OCI-M2 (cell line): ENCODE results near the gene ZNF335.
"Not testable (repeated sequence)": the region's sequence is repeated elsewhere in the genome, so short reads cannot be mapped to it uniquely, and the experiment has no call there.

Experiments used
- DNase-seq: peaks from one replicate; lab custom pipeline; 2025; ENCODE audit not compliant: unreplicated experiment; lab: John Stamatoyannopoulos, UW

ZNF335 gene

GRCh38 chr20:46004187-46004586, 32.2 kb upstream of the ZNF335 start:
- no peak for DNase-seq

- DNase-seq: no peak
Observed at GRCh38 chr20:46002008-46002407, 30.0 kb upstream of the ZNF335 start.

- DNase-seq: no peak
Observed at GRCh38 chr20:46001498-46001897, 29.5 kb upstream of the ZNF335 start.

DNA sequence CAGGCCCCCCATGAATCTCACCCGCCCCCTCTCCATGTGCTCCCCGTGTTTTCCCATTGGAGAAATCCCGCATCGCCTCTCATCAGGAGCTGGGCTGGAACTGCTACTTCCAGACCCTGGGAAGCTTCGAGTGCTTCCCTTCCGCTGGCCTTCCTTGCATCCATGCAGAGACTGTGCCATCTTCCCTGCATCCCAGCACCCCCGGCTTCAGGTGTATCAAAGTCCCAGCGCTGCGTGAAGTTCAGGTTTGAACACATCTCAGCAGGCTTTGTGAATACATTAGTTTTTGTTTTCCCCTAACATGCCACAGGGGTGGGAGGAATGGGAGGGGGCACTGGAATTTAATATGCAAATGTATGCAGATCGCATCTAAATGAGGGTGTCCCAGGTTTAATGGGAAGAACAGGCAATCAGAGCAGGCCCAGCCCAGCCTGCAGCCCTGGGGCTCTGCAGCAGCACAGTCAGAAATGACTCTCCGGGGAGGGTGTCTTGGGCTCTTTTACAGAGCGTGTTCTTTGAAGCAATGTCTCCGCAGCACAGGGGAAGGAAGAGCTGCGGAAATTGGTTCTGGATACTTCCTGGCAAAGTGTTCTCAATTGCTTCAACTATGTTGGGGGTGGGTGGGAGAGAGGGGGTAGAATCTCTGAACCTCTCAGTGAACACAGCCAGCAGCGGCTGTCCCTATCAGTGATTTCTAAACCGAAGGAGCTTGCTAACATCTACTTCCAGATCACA, 28.4 kb upstream of the ZNF335 start:
- no peak for DNase-seq

DNA sequence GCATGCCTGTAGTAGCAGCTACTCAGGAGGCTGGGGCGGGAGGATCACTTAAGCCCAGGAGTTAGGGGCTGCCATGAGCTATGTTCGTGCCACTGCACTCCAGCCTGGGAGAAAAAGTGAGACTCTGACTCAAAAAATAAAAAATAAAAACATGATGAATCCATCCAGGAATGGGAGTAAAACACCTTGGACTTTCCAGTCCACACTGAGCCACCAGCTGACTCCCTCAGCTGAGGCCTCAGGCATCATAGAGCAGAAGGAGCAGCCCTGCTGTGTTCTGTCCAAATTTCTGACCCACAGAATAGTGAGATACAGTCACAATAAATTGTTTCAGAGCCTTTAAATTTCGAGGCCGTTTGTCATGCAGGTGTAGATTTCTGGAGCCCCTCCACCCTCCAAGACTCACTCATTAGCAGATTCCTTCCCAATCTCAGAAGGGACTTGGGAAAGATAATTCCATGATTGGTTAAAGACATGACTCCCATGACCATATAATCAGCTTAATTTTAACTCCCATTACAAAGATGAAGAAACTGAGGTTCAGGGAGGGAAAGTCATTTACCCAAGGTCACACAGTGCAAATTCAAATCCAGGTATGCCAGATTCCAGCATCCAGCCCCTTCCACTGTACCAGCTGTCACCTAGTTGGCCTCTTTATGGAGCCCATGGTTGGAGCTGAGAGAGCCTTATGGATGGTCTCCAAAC, 27.7 kb upstream of the ZNF335 start:
- no peak for DNase-seq

GRCh38 chr20:45998761-45999160, 26.8 kb upstream of the ZNF335 start:
- DNase-seq: no peak

GRCh38 chr20:45998337-45998736, 26.3 kb upstream of the ZNF335 start:
- DNase-seq: no peak

- DNase-seq: no peak
Observed at GRCh38 chr20:45997187-45997586, 25.2 kb upstream of the ZNF335 start.

- not testable (repeated sequence) for DNase-seq
Observed at GRCh38 chr20:45995495-45996097, 23.6 kb upstream of the ZNF335 start.

DNA sequence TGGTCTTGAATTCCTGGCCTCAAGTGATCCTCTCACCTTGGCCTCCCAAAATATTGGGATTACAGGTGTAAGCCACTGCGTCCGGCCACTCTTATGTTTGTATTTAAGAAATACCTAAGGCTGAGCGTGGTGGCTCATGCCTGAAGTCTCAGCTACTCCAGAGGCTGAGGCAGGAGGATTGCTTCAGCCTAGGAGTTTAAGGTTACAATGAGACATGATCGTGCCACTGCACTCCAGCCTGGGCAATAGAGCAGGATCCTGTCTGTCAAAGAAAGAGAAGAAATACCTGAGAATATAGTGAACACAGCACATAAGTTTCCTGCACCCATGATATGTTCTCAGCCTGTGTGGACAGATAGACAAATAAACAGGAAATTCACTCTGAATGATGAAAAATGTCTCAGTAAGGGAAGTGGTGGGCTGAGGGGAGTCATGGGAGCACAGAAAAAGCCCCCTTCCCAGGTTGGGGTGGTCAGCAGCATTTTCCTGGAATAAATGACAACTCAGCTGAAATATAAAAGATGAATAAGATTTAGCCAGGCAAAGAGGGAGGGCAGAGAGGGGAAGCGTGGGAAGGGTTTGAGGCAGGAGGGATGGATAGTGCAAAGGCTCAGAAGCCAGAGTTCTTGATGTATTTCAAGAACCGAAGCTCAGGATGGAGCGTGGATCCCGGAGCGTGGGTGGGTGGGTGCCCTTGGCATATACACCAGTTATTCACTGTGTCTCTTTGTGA, 22.9 kb upstream of the ZNF335 start:
- no peak for DNase-seq

GRCh38 chr20:45993197-45993951, 21.4 kb upstream of the ZNF335 start:
- no peak for DNase-seq

DNA sequence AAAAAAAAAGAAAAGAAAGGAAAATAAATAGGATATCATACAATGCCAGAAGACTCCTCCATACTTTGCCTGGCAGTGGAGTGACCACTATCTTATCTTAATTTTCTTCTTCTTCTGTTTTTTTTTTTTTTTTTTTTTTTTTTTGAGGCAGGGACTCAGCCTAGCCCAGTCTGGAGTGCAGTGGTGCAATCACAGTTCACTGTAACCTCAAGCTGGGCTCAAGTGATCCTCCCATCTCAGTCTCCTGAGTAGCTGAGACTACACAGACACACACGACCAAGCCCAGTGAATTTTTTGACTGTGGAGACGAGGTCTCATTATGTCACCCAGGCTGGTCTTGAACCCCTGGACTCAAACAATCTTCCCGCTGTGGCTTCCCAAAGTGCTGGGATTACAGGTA, 19.6 kb upstream of the ZNF335 start:
- DNase-seq: no peak

DNA sequence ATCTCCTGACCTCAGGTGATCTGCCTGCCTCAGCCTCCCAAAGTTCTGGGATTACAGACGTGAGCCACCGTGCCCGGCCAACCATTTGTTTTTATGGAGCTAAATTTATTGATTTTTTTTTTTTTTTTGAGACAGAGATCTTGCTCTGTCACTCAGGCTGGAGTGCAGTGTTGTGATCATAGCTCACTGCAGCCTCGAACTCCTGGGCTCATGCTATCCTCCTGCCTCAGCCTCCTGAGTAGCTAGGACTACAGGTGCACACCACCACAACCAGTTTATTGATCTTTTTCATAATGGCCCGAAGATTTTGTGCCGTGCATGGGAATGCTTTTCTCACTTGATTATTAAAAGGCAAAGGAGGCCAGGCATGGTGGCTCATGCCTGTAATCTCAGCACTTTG, 16.8 kb upstream of the ZNF335 start:
- not testable (repeated sequence) for DNase-seq

- peak; percentile 33 for DNase-seq
Observed at GRCh38 chr20:45987108-45987780, 15.2 kb upstream of the ZNF335 start.

DNA sequence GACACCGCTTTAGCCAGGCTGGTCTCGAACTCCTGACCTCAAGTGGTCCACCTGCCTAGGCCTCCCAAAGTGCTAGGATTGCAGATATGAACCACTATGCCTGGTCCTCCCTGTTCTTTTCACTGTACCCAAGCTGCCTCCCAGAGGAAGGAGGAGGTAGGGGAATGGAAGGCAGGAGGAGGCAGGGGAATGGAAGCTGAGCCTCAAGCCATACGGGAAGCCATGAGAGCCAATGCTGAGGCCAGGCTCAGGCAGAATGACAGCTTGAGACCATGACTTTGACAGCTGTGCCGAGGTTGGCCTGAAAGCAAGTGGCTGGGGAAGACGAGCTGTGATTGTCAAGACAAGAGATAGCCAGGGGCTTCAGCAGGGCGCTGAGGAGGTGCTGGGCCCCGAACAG, 13.6 kb upstream of the ZNF335 start:
- DNase-seq: no peak

DNA sequence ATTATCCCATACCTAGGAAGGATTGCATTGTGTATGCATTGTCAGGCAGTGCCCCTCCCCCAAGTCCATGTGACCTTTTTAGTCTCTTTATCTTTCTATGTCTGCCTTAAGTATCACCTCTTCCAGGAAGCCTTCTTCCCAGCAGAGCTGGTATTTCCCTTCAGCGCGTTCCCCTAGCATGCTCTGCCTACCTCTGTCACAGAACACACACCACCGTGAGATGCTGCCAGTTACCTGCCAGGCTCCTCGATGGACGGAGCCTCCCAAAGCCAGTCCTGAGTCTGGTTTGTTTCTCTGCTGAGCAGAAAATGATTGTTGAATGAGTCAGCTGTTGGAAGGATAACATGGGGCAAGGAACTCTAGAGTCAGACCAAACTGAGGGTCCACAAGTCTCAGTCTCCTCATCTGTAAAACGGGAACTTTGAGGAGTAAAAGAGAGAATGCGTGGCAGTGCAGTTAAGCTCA, 11.3 kb upstream of the ZNF335 start:
- DNase-seq: no peak

DNA sequence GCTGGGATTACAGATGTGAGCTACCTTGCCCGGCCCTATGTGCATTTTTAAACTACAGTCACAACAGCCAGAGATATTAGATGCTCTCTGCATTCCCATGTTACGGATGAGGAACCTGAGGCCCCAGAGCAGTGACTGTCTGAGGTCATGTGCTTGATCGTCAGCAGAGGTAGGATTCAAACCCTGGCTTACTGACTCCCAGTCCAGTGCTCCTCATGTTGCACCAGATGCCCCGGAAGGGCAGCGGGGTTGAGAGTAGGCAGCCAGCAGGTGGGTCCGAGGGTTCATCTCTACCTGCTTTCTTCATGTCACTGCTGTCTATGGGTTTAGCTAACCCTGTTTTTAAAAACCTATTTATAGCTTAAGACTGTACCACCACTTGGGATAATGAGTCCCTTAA, 9.3 kb upstream of the ZNF335 start:
- no peak for DNase-seq

GRCh38 chr20:45976086-45976485, 4.1 kb upstream of the ZNF335 start:
- DNase-seq: no peak

DNA sequence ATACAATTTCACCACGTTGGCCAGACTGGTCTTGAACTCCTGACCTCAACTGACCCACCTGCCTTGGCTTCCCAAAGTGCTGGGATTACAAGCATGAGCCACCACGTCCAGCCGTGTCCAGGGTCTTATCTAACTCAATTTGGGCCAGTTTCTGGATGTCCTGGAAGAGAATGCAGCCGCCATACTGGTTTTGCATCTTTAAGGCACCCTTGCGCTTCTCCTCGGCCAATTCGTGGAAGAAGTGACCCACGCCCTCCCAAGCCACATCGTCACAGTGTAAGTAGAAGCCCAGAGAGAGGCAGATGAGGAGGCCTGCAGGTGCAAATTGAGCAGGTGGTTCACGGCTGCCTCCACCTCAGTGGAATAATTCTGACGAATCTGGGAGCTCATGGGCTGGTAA, 3.7 kb upstream of the ZNF335 start:
- no peak for DNase-seq

DNA sequence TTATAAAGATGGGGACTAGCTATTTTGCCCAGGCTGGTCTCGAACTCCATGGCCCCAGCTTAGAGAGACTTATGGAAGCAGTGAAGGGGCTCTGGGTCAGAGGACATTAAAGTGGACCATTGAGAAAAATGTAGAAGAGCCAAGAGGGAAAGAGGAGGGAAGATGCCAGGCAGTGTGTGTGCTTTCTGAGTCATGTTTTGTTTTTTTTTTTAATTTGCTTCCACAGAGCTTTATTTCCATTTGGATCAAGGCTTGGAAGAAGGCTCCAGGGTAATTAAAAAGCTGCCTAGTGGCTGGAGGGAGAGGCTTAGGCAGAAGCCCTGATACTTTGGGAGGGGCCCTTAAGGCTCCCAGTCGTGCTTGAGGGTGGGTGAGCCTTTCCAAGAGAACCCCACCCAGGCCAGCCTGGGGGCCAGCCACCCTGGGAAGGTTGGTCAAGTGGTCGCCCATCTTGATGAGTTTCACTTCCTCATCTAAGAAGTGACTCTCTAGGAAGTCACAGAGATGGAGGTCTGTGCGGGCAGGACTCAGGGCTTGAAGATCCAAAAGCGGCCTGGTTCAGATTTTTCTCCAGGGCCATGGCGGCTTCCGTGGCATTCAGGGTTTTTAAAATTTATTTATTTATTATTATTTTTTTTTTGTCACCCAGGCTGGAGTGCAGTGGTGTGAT, 3.0 kb upstream of the ZNF335 start:
- no peak for DNase-seq
